ENCODE data around the gene PLEKHN1.

DNA sequence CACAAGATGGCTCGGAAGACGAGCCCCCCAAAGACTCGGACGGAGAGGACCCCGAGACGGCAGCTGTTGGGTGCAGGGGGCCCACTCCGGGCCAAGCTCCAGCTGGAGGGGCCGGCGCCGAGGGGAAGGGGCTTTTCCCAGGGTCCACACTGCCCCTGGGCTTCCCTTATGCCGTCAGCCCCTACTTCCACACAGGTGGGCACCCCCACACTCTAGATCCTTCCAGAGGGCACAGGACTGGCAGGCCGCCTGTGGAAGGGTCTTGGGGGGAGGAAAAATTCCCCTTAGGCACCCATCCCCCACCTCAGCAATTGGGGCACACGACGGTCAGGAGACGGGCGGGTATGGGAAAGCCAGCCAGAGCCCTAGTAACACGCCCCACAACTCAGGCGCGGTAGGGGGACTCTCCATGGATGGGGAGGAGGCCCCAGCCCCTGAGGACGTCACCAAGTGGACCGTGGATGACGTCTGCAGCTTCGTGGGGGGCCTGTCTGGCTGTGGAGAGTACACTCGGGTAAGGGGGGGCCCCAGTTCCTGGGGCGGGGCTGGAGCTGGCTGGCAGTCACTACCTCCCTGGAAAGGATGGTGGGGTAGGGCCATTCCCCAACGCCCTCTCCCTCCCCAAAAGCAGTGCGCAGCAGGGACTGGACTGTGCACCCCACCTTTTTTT, 23.3 kb upstream of the PLEKHN1 start:
- TF ChIP-seq, protein P1, sequence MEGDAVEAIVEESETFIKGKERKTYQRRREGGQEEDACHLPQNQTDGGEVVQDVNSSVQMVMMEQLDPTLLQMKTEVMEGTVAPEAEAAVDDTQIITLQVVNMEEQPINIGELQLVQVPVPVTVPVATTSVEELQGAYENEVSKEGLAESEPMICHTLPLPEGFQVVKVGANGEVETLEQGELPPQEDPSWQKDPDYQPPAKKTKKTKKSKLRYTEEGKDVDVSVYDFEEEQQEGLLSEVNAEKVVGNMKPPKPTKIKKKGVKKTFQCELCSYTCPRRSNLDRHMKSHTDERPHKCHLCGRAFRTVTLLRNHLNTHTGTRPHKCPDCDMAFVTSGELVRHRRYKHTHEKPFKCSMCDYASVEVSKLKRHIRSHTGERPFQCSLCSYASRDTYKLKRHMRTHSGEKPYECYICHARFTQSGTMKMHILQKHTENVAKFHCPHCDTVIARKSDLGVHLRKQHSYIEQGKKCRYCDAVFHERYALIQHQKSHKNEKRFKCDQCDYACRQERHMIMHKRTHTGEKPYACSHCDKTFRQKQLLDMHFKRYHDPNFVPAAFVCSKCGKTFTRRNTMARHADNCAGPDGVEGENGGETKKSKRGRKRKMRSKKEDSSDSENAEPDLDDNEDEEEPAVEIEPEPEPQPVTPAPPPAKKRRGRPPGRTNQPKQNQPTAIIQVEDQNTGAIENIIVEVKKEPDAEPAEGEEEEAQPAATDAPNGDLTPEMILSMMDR (tag by site-specific recombination; IDR thresholded peaks at IDR 0.05) = no peak
- TF ChIP-seq ZNF133 (tag by site-specific recombination; IDR thresholded peaks at IDR 0.05) (no peak), ZNF223 (tag by site-specific recombination; IDR thresholded peaks at IDR 0.05) (no peak), ZNF18 (tag by site-specific recombination; IDR thresholded peaks at IDR 0.05) (no peak)

All from HEK293 (cell line).